ENCODE results near the gene ST3GAL6.

Gene ST3GAL6, protein sequence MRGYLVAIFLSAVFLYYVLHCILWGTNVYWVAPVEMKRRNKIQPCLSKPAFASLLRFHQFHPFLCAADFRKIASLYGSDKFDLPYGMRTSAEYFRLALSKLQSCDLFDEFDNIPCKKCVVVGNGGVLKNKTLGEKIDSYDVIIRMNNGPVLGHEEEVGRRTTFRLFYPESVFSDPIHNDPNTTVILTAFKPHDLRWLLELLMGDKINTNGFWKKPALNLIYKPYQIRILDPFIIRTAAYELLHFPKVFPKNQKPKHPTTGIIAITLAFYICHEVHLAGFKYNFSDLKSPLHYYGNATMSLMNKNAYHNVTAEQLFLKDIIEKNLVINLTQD

GRCh38 chr3:98763076-98763475 is at the start of gene ST3GAL6:
Gene ST3GAL6 (plus strand): TSS chr3:98763340. CDS start chr3:98768441, 5,101 bp downstream.
- DNase-seq: peak; percentile 3 to 29

DNA sequence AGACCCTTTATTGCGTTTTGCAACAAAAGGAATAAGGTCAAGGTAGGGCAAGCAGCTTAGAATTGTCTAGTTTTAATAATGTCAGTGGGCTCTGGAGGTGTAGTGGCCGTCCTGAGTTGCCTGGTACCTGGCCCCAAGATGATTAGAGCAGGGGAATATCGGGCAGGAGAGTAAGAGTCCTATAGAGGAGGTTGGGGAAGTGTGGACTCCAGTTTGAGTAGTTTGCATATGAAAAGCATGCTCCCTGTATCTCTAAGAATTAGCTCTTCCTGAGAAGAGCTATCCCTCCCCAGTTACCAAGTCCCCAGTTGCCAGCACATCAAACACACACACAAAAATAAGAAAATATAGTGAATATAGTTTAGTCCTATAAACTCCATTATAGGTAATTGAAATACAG is 49.2 kb upstream of the ST3GAL6 start:
- no peak for DNase-seq

- no peak for DNase-seq
Measured at GRCh38 chr3:98717584-98717983, 45.6 kb upstream of the ST3GAL6 start.

DNA sequence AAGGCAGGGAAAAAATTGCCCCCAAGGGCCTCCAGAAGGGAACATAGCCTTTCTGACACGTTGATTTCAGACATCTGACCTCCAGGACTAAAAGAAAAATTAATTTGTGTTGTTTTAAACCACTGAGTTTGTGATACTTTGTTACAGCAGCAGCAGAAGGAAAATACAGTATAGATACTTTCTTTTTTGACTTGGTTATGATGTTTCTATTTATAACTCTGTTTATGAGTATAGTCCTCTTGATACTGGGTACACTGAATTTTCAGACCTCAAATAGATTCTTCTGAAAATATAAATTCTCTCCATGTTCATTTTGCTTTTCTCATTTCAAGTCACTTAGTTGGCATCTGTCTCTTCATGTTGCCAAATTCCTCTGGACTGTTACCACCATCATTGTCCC is 44.4 kb upstream of the ST3GAL6 start:
- no peak for DNase-seq

- no peak for DNase-seq
Measured at GRCh38 chr3:98721776-98722175, 41.4 kb upstream of the ST3GAL6 start.

GRCh38 chr3:98722389-98722788 is 40.8 kb upstream of the ST3GAL6 start:
- DNase-seq: no peak

DNA sequence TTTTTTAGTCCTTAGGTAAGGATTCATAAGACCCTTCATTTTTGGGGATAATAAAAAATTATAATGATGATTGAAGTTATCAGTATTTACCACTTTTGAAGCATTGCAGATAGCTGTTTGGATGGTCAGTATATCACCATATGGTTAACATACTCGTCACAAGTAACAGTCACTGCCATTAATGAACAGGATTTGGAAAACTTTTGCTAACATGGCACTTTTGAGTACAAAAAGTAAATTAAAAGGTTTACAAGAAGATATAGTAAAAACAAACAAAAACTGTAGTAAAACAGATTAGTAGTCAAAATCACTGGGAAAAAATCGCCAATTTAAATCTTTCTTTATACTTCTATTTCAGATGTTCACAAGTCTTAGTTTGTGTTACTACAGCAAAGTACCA is 37.8 kb upstream of the ST3GAL6 start:
- DNase-seq: no peak

DNA sequence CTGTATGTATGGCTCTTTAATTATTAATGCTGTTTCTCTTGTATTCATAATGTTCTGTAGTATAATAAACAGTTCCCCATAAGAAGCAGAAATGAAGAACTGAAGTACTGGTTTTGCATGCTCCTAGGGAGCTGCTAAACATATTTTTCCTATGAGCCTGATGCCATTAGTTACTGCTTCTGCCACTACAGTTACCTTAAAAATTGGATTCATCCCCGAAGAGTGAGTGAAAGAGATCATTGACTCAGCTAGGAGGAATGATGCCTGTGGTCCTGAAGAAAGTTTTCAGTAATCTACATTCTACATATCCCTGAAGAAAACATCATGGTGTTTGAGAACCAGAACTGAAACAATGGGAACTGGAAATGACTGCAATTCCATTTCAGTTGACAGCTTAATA is 37.1 kb upstream of the ST3GAL6 start:
- no peak for DNase-seq

DNA sequence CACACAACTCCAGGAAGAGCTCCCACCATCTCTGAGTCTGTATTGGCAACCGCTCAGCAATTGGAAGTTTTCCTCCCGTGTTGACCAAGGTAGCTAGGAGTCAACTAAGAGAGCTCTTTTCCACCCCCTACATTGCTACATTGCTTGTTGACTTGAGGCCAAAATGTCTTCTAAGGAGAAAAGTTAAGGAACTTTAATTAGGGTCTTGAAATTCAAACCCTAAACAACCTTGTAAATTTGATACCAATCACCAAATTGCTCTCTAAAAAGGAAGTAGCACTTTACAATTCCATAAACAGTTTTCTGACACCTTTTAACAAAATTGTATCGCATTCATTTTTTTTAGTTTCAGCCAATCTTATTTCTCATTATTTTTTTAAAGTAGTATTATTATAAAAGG is 35.5 kb upstream of the ST3GAL6 start:
- no peak for DNase-seq

DNA sequence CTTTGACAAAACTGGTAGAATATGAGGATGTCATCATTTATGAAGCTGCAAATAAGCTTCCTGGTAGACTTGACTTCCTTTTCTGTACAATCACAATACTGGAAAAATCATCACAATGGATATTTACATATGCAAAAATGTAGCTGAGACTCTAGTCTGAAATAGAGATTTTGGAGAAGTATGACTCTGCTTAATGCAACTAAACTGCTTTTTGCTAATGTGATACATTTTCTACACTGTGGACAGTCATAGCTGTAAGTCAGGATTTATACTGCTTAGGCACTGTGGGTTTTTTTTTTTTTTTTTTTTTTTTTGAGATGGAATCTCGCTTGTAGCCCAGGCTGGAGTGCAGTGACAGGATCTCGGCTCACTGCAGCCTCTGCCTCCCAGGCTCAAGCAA is 34.5 kb upstream of the ST3GAL6 start:
- no peak for DNase-seq

DNA sequence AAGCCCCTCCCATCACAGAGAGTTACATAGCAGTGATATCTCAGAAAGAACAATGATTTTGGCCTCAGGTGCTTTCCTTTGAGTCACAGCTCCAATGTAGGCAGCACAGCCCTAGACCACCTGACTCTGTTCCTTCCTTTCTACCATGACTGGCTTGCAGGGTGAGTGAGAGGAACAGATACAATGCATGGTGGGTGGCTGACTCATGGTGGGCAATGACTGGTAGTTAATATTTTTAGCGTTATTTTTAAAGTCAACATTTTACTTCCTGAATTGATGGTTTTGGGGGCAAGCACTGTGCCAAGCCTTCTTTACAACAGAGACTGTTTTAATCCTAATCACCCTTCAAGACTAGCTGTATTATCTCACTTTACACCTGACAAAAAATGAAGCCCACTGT is 32.8 kb upstream of the ST3GAL6 start:
- peak in 1 of 2 donors; percentile 41 for DNase-seq

- no peak for DNase-seq
Measured at GRCh38 chr3:98730886-98731537, 32.1 kb upstream of the ST3GAL6 start.

- DNase-seq: no peak
Measured at GRCh38 chr3:98731720-98732285, 31.3 kb upstream of the ST3GAL6 start.

DNA sequence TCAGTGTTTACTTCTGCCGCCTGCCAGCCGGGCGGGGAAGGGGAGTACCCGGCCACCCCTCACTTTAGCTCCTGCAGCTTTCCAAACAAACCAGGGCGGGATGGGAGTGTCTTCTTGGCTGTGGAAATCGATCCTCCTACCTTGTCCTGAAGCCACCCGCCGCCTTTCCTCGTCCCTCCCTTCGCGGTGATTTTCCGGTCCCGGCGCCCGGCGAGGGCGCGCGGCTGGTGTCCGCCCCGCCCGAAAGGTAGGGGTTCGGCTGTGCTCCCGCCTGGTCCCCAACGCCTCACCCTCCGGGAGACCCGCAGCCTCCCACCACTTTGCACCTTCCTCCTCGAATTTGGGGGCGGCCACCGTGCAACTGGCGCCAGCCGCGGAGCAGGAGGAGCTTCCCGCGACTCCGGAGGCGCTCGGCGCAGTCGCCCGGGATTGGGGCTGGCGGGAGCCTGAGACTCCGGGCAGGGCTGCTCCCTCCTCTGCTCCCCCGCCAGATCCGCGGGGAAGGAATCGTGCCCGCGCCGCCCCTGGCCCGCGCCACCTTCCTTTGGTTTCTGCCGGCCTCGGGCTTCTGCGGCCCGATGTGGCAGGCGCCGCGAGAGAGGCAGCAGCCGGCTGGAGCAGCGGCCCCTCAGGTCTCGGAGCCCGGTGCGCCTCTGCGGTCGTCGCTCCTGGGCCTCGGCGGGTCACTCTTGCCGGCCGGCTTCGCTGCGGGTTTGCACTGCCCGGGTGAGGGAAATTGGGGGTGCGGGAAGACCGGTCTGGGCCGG is 30.7 kb upstream of the ST3GAL6 start:
- no peak for DNase-seq

DNA sequence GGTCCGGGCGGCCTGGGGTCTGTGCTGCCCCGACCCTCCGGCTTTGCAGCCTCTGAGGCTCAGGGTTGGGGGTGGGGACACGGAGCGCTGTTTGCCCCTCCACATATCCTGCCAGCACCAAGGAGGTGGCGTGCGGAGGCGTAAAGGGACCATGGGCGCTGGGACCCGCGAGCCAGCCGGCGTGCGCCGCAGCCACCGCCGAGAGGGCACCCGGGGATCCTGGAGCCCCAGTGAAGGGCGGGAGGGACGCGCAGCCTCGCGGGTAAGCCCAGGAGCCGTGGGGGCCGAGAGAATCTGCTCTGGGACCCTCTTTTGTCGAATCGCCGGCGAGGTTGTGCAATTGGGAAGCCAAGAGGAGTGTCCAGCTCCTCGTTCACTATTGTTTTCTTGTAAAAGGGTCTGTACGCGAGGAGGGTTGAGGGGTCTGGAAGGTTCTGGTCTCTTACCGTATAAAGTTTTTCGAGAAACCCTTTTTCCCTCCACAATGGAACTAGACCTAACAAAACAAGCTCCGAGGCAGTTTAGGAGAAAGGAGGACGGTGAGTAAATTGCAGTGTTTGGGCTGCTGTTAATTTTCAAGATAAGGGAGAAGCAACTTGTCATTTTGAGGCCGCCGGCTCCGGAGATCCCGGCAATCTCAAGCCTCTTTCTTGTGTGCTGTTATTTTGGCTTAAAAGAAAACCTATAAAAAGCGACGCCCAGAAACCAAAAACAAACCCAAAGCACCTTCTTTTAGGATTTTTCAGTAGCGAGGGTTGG is 29.9 kb upstream of the ST3GAL6 start:
- DNase-seq: no peak

DNA sequence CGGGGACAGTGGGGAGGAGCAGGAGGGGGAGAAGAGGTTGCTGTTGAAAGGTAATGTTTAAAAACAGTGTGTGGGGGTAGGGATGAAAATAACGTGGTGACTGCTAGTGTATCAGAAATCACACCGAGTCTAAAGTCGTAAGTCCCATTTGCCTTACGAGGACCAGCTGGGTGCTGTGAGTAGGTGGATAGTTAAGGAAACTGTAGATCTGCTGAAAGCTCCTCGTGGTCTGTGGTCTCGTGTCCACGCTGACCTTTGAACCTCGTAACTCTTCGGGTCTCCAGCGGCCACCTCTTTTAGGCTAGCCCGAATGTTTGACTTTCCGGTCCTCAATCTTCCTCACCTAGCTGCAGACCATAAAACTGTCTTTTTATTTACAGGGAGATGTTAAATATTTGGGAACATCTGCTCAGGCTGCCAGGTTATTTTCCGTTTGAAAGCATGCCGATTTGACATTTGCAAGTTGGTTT is 29.3 kb upstream of the ST3GAL6 start:
- no peak for DNase-seq

DNA sequence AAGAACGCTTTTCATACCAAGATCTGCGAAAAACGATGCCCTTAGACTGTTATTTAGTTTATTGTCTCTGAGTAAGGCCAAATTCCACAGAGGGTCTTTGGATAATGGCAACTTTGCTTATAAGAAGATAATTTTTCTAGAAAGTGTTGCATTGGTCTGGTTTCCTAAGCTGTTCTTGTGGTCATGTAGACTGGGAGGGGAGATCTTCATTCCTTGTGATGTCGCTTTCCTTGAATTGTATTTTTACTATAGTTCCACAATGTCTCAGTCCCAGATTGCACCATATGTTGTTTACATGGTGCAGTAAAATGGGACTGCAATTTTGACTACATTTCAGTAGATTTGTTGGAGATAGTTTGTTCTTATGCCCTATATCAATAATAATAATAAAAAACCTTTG is 28.8 kb upstream of the ST3GAL6 start:
- no peak for DNase-seq

GRCh38 chr3:98734735-98735134 is 28.4 kb upstream of the ST3GAL6 start:
- no peak for DNase-seq

DNA sequence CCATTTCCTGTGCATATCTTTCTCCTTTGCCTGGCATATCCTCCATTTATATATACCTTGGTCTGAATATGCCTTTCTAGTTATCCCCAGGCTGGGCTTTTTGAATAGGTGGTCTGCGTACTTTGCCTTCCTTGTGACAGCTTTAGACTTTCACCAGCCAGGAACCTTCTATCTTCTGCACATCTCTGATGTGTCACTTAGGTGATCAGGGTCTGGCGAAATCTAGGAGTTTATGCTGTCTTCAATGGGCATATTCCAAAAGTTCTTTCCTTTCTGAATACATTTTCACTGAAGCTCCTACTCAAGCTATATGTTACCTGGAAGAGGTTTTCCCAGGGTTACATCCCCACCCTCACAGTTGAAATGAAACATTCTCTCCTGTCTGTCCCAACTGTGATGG is 27.8 kb upstream of the ST3GAL6 start:
- DNase-seq: no peak

GRCh38 chr3:98735761-98736269 is 27.3 kb upstream of the ST3GAL6 start:
- DNase-seq: no peak

- no peak for DNase-seq
Measured at GRCh38 chr3:98737301-98737700, 25.8 kb upstream of the ST3GAL6 start.

GRCh38 chr3:98739266-98739665 is 23.9 kb upstream of the ST3GAL6 start:
- no peak for DNase-seq
